ENCODE data around the gene GLOD5.

GLOD5 gene

GRCh38 chrX:48736878-48737212 is 24.7 kb upstream of the GLOD5 start:
- no peak for TF ChIP-seq CTCF (IDR thresholded peaks at IDR 0.05; ENCODE audit: borderline replicate concordance, control extremely low read depth, extremely low read depth, insufficient read depth, missing control alignments)
- no peak for DNase-seq (ENCODE audit: low spot score)
- in situ Hi-C loops (cut with MboI; ENCODE audit: low sequenced_read_pairs, unreplicated experiment), result no loop called here

DNA sequence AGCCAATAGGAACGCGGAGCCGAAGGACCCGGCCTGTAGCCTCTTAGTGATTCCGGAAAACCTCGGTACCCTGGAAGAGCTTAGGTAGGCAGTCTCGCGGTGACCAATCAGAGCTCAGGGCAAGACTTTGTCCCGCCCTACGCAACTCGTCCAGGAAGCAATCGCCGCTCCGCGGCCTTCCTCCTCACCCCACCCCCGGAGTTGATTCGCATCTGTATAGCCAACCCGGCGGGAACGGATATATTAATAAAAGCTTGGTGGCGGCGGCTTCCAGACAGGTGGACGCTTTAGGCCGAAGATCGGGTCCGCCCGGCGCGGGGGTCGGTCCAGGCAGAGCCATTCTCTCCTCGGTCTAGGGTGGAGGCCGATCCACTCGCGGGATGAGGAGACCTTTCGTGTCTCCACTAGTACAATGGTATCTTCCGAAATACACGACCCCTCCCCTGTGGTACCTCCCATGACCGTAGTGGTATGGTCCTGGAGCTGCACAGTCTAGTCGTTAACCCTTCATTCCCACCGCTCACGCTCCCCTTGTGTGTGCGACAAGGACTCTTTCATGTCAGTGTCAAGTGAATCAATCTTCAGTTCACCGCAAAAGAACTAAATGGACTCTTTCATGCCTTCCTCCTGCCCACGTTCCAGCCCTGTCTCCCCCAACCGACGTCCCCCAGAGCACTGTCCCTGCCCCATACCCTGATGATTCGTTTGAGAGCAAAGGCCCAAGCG is 24.2 kb upstream of the GLOD5 start:
- in situ Hi-C loops (cut with MboI; ENCODE audit: low sequenced_read_pairs, unreplicated experiment), result no loop called here
- TF ChIP-seq CTCF (IDR thresholded peaks at IDR 0.05; ENCODE audit: borderline replicate concordance, control extremely low read depth, extremely low read depth, insufficient read depth, missing control alignments), result no peak
- peak; percentile 90 for DNase-seq (ENCODE audit: low spot score)

DNA sequence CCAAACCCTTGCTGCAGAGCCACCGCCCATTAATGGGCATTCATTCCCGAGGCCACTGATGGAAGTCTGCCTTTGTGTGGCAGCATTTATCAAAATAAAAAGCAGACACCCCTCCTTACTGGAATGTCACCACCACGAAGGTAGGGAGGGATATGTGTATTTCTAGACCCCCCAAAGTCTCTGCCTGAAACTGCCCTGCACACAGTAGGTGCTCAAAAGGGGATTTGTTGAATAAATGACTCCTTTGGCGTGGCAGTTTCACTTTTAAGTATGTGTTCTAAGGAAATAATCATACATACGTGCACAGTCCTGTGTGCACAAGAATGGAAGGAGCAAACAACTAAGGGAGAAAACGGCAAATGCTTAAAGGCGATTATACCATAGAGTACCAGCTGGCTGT is 23.6 kb upstream of the GLOD5 start:
- no peak for DNase-seq (ENCODE audit: low spot score)
- no peak for TF ChIP-seq CTCF (IDR thresholded peaks at IDR 0.05; ENCODE audit: borderline replicate concordance, control extremely low read depth, extremely low read depth, insufficient read depth, missing control alignments)
- in situ Hi-C loops (cut with MboI; ENCODE audit: low sequenced_read_pairs, unreplicated experiment), result no loop called here

DNA sequence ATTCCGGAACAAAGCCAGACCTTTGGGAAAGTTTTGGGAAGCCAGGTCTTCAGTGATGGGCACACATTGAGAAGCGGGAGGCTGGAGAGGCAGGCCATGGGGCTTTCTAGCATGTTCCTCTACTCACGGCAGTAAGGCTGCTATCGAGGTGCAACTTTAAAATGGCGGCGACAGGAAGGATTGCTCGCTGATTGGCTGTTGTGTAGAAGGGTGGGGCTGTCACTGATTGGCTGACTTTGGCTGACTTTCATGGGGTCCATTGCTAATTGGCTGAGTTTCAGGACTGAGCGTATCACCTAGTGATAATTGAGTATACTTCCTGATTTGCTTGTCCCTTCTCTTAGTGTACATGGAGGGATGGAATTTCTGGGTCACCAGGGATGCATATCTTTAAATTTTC is 19.7 kb upstream of the GLOD5 start:
- in situ Hi-C loops (cut with MboI; ENCODE audit: low sequenced_read_pairs, unreplicated experiment), result no loop called here
- no peak for TF ChIP-seq CTCF (IDR thresholded peaks at IDR 0.05; ENCODE audit: borderline replicate concordance, control extremely low read depth, extremely low read depth, insufficient read depth, missing control alignments)
- DNase-seq (ENCODE audit: low spot score), result no peak

- TF ChIP-seq CTCF (IDR thresholded peaks at IDR 0.05; ENCODE audit: borderline replicate concordance, control extremely low read depth, extremely low read depth, insufficient read depth, missing control alignments), result no peak
- no peak for DNase-seq (ENCODE audit: low spot score)
- in situ Hi-C loops (cut with MboI; ENCODE audit: low sequenced_read_pairs, unreplicated experiment), result no loop called here
Measured at GRCh38 chrX:48745222-48745621, 16.3 kb upstream of the GLOD5 start.

GRCh38 chrX:48747415-48748016 is 14.0 kb upstream of the GLOD5 start:
- in situ Hi-C loops (cut with MboI; ENCODE audit: low sequenced_read_pairs, unreplicated experiment), result no loop called here
- TF ChIP-seq CTCF (IDR thresholded peaks at IDR 0.05; ENCODE audit: borderline replicate concordance, control extremely low read depth, extremely low read depth, insufficient read depth, missing control alignments), result no peak
- no peak for DNase-seq (ENCODE audit: low spot score)

All from GM13976 (cell line).